AG09319 (cell line): ENCODE data around the gene VMP1.

Source experiments
- DNase-seq: peaks from one replicate; pipeline ENCODE4 v3.0.0-alpha.2; 2010; ENCODE audit warnings: low read depth; ENCODE audit errors: extremely low read depth
- TF ChIP-seq, protein P1 (sequence below): IDR thresholded peaks from 2 replicates; pipeline ENCODE4 v1.5.1; 2011; ENCODE audit warnings: low read depth, mild to moderate bottlenecking, inconsistent platforms, low read length, moderate library complexity

Gene VMP1

DNA sequence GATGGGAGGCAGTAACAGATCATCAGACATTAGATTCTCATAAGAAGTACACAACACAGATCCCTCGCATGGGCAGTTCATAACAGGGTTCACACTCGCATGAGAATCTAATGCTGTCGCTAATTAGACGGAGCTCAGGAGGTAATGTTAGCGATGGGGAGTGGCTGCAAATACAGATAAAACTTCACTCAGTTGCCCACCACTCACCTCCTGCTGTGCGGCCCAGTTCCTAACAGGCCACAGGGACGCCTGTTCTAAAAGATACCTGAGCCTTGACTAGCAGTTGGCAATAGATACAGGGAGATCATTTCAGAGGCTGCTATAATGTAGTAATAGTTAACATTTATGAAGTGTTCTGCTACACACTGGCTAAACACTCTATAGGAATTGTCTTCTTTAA is 5.2 kb upstream of the VMP1 start:
- TF ChIP-seq, protein P1, sequence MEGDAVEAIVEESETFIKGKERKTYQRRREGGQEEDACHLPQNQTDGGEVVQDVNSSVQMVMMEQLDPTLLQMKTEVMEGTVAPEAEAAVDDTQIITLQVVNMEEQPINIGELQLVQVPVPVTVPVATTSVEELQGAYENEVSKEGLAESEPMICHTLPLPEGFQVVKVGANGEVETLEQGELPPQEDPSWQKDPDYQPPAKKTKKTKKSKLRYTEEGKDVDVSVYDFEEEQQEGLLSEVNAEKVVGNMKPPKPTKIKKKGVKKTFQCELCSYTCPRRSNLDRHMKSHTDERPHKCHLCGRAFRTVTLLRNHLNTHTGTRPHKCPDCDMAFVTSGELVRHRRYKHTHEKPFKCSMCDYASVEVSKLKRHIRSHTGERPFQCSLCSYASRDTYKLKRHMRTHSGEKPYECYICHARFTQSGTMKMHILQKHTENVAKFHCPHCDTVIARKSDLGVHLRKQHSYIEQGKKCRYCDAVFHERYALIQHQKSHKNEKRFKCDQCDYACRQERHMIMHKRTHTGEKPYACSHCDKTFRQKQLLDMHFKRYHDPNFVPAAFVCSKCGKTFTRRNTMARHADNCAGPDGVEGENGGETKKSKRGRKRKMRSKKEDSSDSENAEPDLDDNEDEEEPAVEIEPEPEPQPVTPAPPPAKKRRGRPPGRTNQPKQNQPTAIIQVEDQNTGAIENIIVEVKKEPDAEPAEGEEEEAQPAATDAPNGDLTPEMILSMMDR, result no peak
- no peak for DNase-seq

DNA sequence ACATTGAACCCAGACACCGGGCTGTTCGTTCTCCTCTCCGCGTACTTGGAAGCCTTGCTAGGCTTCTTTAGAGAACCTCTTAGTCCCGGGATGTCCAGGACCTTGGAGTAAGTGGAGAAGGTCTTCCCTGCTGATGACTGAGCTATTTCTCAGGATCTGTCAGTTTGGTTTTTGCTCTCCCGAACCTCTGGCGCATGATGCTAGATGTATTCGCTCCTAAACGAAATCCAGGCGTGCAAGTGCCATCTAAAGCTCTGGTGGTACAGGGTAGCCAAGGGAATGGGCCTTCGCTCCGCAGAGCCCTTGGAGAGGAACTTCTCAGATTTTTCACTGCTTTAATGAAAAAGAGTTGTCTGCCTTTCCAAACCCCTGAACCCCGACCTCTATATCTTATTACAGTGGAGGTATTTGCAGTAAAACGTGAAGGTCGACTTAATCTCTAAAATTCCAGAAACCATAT is 547 bp downstream of the VMP1 start:
- DNase-seq, result no peak
- TF ChIP-seq, protein P1, result no peak

- TF ChIP-seq, protein P1, result no peak
- no peak for DNase-seq
These were observed 4.5 kb downstream of the VMP1 start for GRCh38 chr17:59711936-59712335.

DNA sequence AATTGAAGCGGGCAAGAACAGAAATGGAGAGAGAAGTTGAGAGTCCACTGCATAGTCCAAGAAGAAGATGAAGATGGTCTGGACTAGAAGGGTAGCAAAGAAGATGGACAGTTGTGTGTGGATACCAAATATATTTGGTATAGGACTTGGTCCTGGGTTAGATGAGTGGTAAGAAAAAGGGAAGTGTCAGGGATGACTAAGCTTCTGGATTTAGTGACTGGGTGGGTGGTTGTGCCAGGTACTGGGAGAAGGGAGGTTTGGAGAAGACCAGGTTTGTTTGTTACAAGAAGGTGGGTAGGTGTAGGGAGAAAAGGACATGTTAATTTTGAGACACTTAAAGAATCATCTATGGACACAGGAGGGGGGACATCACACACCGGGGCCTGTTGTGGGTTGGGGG is 5.4 kb downstream of the VMP1 start:
- TF ChIP-seq, protein P1, result no peak
- no peak for DNase-seq

- DNase-seq, result no peak
- TF ChIP-seq, protein P1, result no peak
These were observed 6.8 kb downstream of the VMP1 start for GRCh38 chr17:59714255-59714654.

DNA sequence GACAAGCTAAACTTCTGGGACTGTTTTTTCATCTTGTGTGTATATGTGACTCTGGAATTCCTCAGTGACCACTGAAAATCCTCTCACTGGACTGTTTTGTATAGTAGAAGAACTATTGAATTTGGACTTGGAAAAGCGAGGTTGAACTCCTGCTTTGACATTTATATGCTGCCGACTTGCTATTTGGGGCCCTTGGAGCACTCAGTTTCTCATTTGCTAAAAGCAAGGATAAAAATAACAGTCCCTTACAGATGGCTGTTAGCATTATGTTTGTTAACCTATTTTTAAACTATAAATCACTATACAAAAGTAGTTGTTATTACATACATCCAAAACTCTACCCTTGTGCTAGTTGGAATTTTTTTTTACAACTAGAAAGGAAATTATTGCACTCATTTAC is 9.0 kb downstream of the VMP1 start:
- DNase-seq, result no peak
- TF ChIP-seq, protein P1, result no peak

DNA sequence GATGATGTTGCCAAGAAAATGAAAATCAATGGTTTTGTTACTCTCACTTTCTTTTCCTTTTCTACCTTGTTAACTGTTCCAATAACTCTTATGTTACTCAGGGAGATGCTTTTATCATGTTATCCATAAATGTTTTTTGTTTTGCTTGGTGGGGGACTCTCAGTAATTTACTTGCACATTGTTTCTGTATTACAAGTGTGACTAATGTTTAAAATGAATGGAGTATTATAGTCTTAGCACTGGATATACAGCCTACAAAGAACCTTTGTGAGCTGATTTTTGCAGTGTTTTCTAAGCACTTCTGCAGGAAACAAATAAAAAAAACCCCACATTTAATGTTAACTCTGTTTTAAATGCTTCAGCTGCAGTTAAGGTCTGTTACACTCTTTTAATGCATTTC is 12.1 kb downstream of the VMP1 start:
- DNase-seq, result no peak
- TF ChIP-seq, protein P1, result no peak
